ENCODE results near the gene LRRC71. TPM values are rescaled to one million over a fixed set of nuclear protein-coding genes. Genes with fewer than 3 reads are reported as not detected.
A peak's percentile ranks its signal among the peaks of the same experiment; 100 is the strongest.

LRRC71 gene
- total and polyA plus RNA-seq, 2 of the 13 experiments (the other 11 are each of a cell fraction or from before 2014, with no cell fraction given), result not detected

DNA sequence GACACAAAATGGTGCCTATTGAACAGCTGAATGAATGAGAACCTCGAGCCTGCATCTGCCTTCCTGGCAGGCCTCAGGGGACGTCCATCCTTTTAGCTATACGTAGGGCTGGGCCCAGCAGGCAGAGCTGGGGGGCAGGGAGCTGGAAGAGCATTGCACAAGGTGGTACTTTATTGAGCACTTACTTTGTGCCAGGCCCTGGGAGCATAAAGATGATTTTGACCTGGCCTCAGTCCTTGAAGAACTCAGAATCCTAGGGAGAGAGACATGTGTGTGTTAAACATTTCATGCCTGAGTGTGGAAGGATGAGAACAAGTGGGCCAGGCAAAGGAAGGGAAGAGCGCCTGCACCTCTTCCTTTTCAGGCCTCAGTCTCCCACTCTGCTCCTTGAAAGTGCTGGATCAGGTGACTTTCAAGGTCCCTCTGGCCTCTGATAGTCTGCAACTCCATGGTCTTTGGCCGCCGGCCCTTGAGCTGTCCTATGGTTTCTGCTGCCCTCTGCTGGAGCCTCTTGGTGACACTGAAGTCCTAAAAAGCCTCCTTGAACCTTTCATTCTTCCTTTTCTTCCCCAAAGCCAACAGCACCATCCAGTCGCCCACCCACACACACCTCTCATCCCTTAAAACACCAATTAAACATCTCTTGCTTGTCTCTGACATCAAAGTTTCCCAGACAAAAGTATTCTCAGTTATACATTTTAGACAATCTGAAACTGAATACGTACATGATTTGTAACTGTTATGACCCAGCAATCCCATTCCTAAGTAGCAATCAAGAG, 30.4 kb upstream of the LRRC71 start (continued):
- TF ChIP-seq, protein P1, sequence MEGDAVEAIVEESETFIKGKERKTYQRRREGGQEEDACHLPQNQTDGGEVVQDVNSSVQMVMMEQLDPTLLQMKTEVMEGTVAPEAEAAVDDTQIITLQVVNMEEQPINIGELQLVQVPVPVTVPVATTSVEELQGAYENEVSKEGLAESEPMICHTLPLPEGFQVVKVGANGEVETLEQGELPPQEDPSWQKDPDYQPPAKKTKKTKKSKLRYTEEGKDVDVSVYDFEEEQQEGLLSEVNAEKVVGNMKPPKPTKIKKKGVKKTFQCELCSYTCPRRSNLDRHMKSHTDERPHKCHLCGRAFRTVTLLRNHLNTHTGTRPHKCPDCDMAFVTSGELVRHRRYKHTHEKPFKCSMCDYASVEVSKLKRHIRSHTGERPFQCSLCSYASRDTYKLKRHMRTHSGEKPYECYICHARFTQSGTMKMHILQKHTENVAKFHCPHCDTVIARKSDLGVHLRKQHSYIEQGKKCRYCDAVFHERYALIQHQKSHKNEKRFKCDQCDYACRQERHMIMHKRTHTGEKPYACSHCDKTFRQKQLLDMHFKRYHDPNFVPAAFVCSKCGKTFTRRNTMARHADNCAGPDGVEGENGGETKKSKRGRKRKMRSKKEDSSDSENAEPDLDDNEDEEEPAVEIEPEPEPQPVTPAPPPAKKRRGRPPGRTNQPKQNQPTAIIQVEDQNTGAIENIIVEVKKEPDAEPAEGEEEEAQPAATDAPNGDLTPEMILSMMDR (CRISPR knock-in tag; IDR thresholded peaks at IDR 0.05), result peak; percentile 89
- TF ChIP-seq THAP11 (CRISPR knock-in tag; IDR thresholded peaks at IDR 0.05), result peak; percentile 41; the same call in 1 of the 2 replicates
- peak; percentile 64 for TF ChIP-seq XRCC5 (optimal IDR thresholded peaks at IDR 0.05; ENCODE audit: low read length)
- TF ChIP-seq ZSCAN29 (CRISPR knock-in tag; conservative IDR thresholded peaks at IDR 0.05), result no peak
- TF ChIP-seq SMAD3 (CRISPR knock-in tag; IDR thresholded peaks at IDR 0.05), result no peak
- 0 out of 2 replicates have a peak, but pooled peaks have one; percentile 17 for TF ChIP-seq SALL1 (CRISPR knock-in tag; IDR thresholded peaks at IDR 0.05)
- no peak for TF ChIP-seq CBX5 (CRISPR knock-in tag; IDR thresholded peaks at IDR 0.05; ENCODE audit: borderline replicate concordance)
- no peak for TF ChIP-seq JUND (CRISPR knock-in tag; IDR thresholded peaks at IDR 0.05)
- TF ChIP-seq ZNF124 (CRISPR knock-in tag; IDR thresholded peaks at IDR 0.05), result 0 out of 2 replicates have a peak, but pooled peaks have one; percentile 48
- TF ChIP-seq HBP1 (CRISPR knock-in tag; IDR thresholded peaks at IDR 0.05; ENCODE audit: low read depth), result 0 out of 2 replicates have a peak, but pooled peaks have one; percentile 16
- TF ChIP-seq RAD21 (CRISPR knock-in tag; IDR thresholded peaks at IDR 0.05), result peak; percentile 55; the same call in 1 of the 2 replicates
- 0 out of 2 replicates have a peak, but pooled peaks have one; percentile 25 for TF ChIP-seq KDM2A (CRISPR knock-in tag; IDR thresholded peaks at IDR 0.05; ENCODE audit: borderline replicate concordance, low read depth)
- TF ChIP-seq ELF3 (CRISPR knock-in tag; IDR thresholded peaks at IDR 0.05), result 0 out of 2 replicates have a peak, but pooled peaks have one; percentile 23

Data from HepG2 (cell line).